ENCODE data around the gene ZC3H18.

Gene ZC3H18

GRCh38 chr16:88535857-88536222 is 34.4 kb upstream of the ZC3H18 start:
- TF ChIP-seq POLR2AphosphoS5 (IDR thresholded peaks at IDR 0.05; ENCODE audit: low read depth) (no peak), GABPA (IDR thresholded peaks at IDR 0.05; ENCODE audit: low read depth) (no peak)
- Histone ChIP-seq H3K27ac (replicated peaks) (no peak overlapping the region), H3K27me3 (ENCODE audit: insufficient read depth, poor library complexity, severe bottlenecking) (no peaks in the 10 kb centered on the region), H3K4me3 (replicated peaks; ENCODE audit: insufficient read depth, low read length) (no peak overlapping the region)
- DNase-seq (ENCODE audit: low read depth in 1 of 2, low spot score in 1 of 2) = no peak

- TF ChIP-seq SPI1 (IDR thresholded peaks at IDR 0.05; ENCODE audit: borderline replicate concordance, low read depth) (no peak), REST (IDR thresholded peaks at IDR 0.05; ENCODE audit: insufficient replicate concordance, low read depth) (no peak), POLR2AphosphoS5 (IDR thresholded peaks at IDR 0.05; ENCODE audit: low read depth) (no peak), CTCF (IDR thresholded peaks at IDR 0.05; ENCODE audit: insufficient read depth, low read length) (no peak), GABPA (IDR thresholded peaks at IDR 0.05; ENCODE audit: low read depth) (no peak)
- Histone ChIP-seq H3K4me3 (replicated peaks; ENCODE audit: insufficient read depth, low read length) (no peak overlapping the region), H3K27ac (replicated peaks) (no peak overlapping the region), H3K27me3 (ENCODE audit: insufficient read depth, poor library complexity, severe bottlenecking) (no peaks in the 10 kb centered on the region)
- no peak for DNase-seq (ENCODE audit: low read depth in 1 of 2, low spot score in 1 of 2)
These were observed 33.7 kb upstream of the ZC3H18 start for GRCh38 chr16:88536510-88536909.

- H3K27me3 ChIP-seq (ENCODE audit: insufficient read depth, poor library complexity, severe bottlenecking) = no peaks in the 10 kb centered on the region
- no peak for DNase-seq (ENCODE audit: low read depth in 1 of 2, low spot score in 1 of 2)
- no peak overlapping the region for H3K4me3 ChIP-seq (replicated peaks; ENCODE audit: insufficient read depth, low read length)
- TF ChIP-seq SPI1 (IDR thresholded peaks at IDR 0.05; ENCODE audit: borderline replicate concordance, low read depth) (no peak), CTCF (IDR thresholded peaks at IDR 0.05; ENCODE audit: insufficient read depth, low read length) (no peak), REST (IDR thresholded peaks at IDR 0.05; ENCODE audit: insufficient replicate concordance, low read depth) (no peak), POLR2AphosphoS5 (IDR thresholded peaks at IDR 0.05; ENCODE audit: low read depth) (no peak), GABPA (IDR thresholded peaks at IDR 0.05; ENCODE audit: low read depth) (no peak)
- H3K27ac ChIP-seq (replicated peaks) = no peak overlapping the region
These were observed 33.0 kb upstream of the ZC3H18 start for GRCh38 chr16:88536971-88537751.

- no peaks in the 10 kb centered on the region for H3K27me3 ChIP-seq (ENCODE audit: insufficient read depth, poor library complexity, severe bottlenecking)
- no peak for DNase-seq (ENCODE audit: low read depth in 1 of 2, low spot score in 1 of 2)
- TF ChIP-seq GABPA (IDR thresholded peaks at IDR 0.05; ENCODE audit: low read depth) (no peak), SPI1 (IDR thresholded peaks at IDR 0.05; ENCODE audit: borderline replicate concordance, low read depth) (no peak), REST (IDR thresholded peaks at IDR 0.05; ENCODE audit: insufficient replicate concordance, low read depth) (no peak), POLR2AphosphoS5 (IDR thresholded peaks at IDR 0.05; ENCODE audit: low read depth) (no peak), CTCF (IDR thresholded peaks at IDR 0.05; ENCODE audit: insufficient read depth, low read length) (no peak)
- H3K27ac ChIP-seq (replicated peaks) = no peak overlapping the region
- H3K4me3 ChIP-seq (replicated peaks; ENCODE audit: insufficient read depth, low read length) = no peak overlapping the region
These were observed 32.3 kb upstream of the ZC3H18 start for GRCh38 chr16:88537859-88538258.

Data from HL-60 (cell line).